Endometrial microvascular endothelial cells (primary cell): ENCODE data around the gene PSRC1. TPM values are rescaled to one million over a fixed set of nuclear protein-coding genes. Genes with fewer than 3 reads are reported as not detected.

ENCODE experiments used
- in situ Hi-C: cut with HindIII; loops from 2 replicates; pipeline ENCODE4 v1.10.0; 2017; ENCODE audit warnings: low sequenced_read_pairs, low pct_unique_long_range_greater_than_20kb; ENCODE audit errors: inconsistent ontology term
- total RNA-seq: library from RNA; depleted of rRNA; stranded (reverse); fragments of >200 nt; gene quantifications from one replicate; pipeline ENCODE4 v1.2.3, GENCODE V29; 2015; ENCODE audit errors: inconsistent ontology term

Gene PSRC1
- total RNA-seq, 1 donor from 2014 or later = 23.8 TPM

GRCh38 chr1:109251277-109252166 is 31.4 kb downstream of the PSRC1 start:
- in situ Hi-C loops = no loop called here

- in situ Hi-C loops = no loop called here
Observed at GRCh38 chr1:109250454-109251276, 32.3 kb downstream of the PSRC1 start.

DNA sequence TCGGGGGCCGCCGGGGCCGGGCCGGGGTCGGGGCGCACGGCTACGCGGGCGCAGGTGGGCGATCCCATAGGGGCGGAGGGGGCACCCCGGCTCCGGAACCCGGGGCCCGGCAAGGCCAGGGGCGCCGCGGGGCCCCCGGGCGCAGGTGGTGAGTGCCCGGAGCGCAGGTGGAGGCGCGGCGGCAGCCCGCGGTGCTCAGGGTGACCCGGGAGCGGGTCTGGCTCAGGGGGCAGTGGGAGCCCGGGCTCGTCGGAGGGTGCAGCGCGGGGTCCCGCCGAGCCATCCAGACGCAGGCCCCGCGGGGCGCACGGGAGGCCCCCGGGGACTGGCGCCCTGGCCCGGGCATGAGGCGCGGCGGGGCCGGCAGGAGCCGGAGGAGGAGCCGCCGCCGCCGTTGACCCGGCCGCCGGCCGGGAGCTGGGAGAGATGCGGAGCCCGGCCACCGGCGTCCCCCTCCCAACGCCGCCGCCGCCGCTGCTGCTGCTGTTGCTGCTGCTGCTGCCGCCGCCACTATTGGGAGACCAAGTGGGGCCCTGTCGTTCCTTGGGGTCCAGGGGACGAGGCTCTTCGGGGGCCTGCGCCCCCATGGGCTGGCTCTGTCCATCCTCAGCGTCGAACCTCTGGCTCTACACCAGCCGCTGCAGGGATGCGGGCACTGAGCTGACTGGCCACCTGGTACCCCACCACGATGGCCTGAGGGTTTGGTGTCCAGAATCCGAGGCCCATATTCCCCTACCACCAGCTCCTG is 33.1 kb downstream of the PSRC1 start:
- in situ Hi-C loops = no loop called here

- in situ Hi-C loops = no loop called here
Observed at GRCh38 chr1:109248797-109249629, 33.9 kb downstream of the PSRC1 start, which contains the start of gene CELSR2. TSS of gene CELSR2 (plus strand) at chr1:109249539. CDS start at chr1:109250080, 541 bp downstream.

DNA sequence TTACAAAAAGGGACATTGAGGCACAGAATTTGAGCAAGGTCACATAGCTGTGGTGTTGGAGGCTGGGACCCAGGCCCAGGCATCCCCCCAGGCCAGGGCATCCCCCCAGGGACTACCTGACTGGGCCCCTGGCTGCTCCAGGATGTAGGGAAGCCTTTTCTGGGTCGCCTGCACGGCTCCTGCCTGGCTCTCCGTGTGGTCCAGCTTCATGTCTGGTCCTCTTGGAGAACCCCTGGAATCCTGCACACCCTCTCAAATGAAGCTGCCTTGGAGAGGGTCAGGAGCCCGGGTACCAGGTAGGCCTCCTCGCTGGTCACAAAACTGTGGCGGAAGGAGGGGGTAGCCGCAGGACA is 34.5 kb downstream of the PSRC1 start:
- in situ Hi-C loops = no loop called here

- in situ Hi-C loops = no loop called here
Observed at GRCh38 chr1:109247401-109248365, 35.3 kb downstream of the PSRC1 start.

- in situ Hi-C loops = no loop called here
Observed at GRCh38 chr1:109246141-109246551, 36.8 kb downstream of the PSRC1 start.

GRCh38 chr1:109243860-109244552 is 38.9 kb downstream of the PSRC1 start:
- in situ Hi-C loops = no loop called here

DNA sequence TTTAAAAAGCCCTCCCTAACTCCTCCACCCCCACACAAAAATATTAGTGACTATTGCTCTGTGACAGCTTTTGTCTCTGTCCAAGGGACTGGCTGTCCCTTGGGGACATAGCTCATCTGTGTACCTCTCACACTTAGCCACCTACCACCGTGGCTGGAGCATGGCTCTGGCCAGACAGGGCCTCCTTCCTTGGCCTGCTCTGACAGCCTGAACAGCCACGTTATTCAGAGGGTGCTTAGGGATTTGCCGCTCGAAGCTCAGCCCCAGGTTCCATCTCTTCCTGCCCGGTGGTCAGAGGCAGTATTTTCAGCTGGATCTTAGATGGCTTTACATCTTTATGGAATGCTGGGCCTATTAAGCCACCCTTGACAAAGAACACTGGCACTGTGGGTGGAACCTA is 39.7 kb downstream of the PSRC1 start:
- in situ Hi-C loops = no loop called here

- in situ Hi-C loops = no loop called here
Observed at GRCh38 chr1:109242387-109242786, 40.6 kb downstream of the PSRC1 start.

DNA sequence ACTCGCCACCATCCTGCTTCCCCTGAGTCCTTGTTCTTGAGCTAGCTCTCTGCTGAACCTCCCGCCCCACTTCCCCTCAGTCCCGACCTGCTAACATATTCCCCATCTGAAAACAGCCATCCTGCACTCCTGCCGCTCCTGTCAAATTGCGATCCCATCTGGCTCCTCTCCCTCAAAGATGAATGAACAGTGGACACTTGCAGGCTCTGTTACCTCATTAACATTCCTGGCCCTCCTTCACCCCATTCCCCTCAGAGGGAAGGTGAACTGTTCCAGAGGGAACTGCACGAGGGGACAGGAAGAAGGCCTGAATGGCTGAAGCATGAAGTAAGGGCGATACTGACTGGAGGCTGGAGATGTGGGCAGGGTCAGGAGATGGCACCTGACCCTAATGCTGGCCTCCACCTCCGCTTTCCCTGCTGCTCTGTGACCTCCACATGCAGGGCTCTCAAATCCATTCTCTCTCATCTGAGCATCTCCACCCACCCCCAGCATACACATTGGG is 41.1 kb downstream of the PSRC1 start:
- in situ Hi-C loops = no loop called here

DNA sequence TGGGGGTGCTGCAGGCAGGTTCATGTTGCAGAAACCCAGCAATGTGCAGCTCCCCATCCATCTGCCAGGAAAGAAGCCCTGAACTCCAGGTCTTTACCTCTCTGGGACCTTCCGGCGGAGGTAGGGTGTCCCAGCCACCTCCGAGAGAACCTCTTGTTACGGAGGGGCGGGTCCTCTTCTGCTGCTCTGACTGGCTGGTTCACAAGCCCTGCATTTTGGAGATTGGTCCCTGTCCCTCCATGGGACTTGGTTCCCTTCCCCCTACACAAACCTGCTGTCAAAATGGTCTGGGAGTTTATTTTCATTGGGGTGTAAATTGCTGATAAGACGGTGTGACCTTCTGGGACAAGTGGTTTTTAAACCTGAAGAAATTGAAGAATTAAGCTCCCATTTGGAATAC is 41.6 kb downstream of the PSRC1 start:
- in situ Hi-C loops = no loop called here

- in situ Hi-C loops = no loop called here
Observed at GRCh38 chr1:109240158-109241152, 42.5 kb downstream of the PSRC1 start.

DNA sequence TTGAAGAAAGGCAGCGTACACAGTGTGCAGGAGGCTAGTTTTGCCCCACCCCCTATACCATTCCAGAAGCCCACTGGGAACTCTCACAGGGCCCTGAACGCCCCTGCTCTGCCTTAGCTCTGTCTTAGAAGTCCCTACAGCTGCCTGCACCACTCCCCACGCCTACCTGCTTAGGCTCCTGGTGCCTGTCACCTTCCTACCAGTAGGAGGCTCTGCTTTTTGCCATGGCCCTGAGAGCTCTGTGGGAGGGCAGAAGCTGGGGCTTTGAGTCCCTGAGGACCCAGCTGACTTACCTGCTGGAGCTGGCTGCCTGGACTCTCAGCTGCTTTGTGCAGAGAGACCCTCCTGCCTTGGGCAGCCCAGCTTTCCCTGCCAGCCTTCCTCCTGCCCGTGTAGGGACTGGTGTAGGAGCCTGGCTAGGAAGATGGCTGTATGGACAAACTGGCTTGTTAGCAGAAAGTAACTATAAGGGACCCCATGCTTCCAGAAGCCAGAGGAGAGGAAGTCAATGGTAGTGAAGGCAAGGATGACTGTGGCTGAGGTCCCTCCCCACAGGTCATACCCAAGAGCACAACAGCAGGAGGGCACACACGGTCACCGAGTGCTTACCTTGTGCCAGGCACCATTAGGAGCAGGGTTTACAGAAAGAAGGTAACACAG is 43.4 kb downstream of the PSRC1 start:
- in situ Hi-C loops = no loop called here

DNA sequence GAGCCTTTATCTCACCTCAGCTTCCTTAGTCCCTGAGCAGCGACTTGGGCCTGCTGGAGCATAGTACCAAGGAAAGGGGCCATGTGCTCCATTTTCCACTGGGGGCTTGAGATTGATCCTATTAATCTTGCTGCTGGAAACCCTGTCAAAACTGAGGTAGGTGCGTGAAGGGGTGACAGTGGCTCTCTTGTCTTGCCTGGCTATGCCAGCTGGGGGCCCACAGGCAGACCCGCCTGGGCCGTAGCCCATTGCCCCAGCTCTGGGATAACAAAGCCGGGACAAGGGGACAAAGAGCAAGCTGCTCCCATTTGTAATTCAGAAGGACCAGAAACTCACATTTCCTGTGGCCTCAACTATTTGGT is 43.9 kb downstream of the PSRC1 start:
- in situ Hi-C loops = no loop called here
